Mesendoderm (in vitro differentiated cells): ENCODE measurements around the gene FNDC3B.

Experiments
- DNase-seq: peaks from one replicate; pipeline ENCODE4 v3.0.0; 2013
- H2AK5ac ChIP-seq: 2 replicates; pipeline ENCODE4 v1.6.1; 2013; ENCODE audit warnings: low read length, inconsistent platforms
- H2BK120ac ChIP-seq: 2 replicates; pipeline ENCODE4 v1.6.1; 2013; ENCODE audit warnings: low read depth, mild to moderate bottlenecking, low read length, moderate library complexity, mixed read lengths
- H2BK15ac ChIP-seq: replicated peaks from 2 replicates; pipeline ENCODE4 v1.6.1; 2013; ENCODE audit warnings: low read depth, mild to moderate bottlenecking, moderate library complexity
- H2BK5ac ChIP-seq: 2 replicates; pipeline ENCODE4 v1.6.1; 2013; ENCODE audit warnings: low read length, inconsistent platforms
- H3K18ac ChIP-seq: 2 replicates; pipeline ENCODE4 v1.6.1; 2013; ENCODE audit warnings: mild to moderate bottlenecking, low read length, mixed read lengths
- H3K23ac ChIP-seq: one replicate; pipeline ENCODE4 v1.6.1; 2013; ENCODE audit warnings: low read length
- H3K27ac ChIP-seq: 2 replicates; pipeline ENCODE4 v1.5.1; 2013; ENCODE audit warnings: low read depth, mild to moderate bottlenecking, inconsistent platforms, low read length, moderate library complexity
- H3K27me3 ChIP-seq: 2 replicates; pipeline ENCODE4 v1.6.1; 2013; ENCODE audit warnings: low read length, control low read depth, mild to moderate bottlenecking, inconsistent platforms; ENCODE audit not compliant: insufficient read depth, poor library complexity
- H3K36me3 ChIP-seq: 2 replicates; pipeline ENCODE4 v1.6.1; 2013; ENCODE audit warnings: low read length, inconsistent platforms; ENCODE audit not compliant: control insufficient read depth, insufficient read depth
- H3K4ac ChIP-seq: one replicate; pipeline ENCODE4 v1.6.1; 2013; ENCODE audit warnings: low read depth, mild to moderate bottlenecking, low read length, moderate library complexity
- H3K4me1 ChIP-seq: 2 replicates; pipeline ENCODE4 v1.6.1; 2013; ENCODE audit warnings: low read depth, low read length, inconsistent platforms; ENCODE audit not compliant: control insufficient read depth
- H3K4me2 ChIP-seq: 2 replicates; pipeline ENCODE4 v1.6.1; 2013; ENCODE audit warnings: low read length
- H3K4me3 ChIP-seq: 2 replicates; pipeline ENCODE4 v1.5.1; 2013; ENCODE audit warnings: mild to moderate bottlenecking, low read length
- H3K56ac ChIP-seq: one replicate; pipeline ENCODE4 v1.6.1; 2013; ENCODE audit warnings: low read length
- H3K79me1 ChIP-seq: 2 replicates; pipeline ENCODE4 v1.6.1; 2013; ENCODE audit warnings: low read length, inconsistent platforms
- H3K79me2 ChIP-seq: 2 replicates; pipeline ENCODE4 v1.6.1; 2013; ENCODE audit warnings: mild to moderate bottlenecking, low read length; ENCODE audit not compliant: control insufficient read depth, insufficient read depth
- H3K9ac ChIP-seq: 2 replicates; pipeline ENCODE4 v1.6.1; 2013; ENCODE audit warnings: low read length, inconsistent platforms
- H4K5ac ChIP-seq: one replicate; pipeline ENCODE4 v1.6.1; 2013; ENCODE audit warnings: low read length
- H4K8ac ChIP-seq: one replicate; pipeline ENCODE4 v1.6.1; 2013; ENCODE audit warnings: low read depth, mild to moderate bottlenecking, control low read depth, low read length, moderate library complexity
- WGBS: extraction: QIAGEN DNeasy Blood & Tissue Kit; methylation state at CpG from one replicate; pipeline ENCODE4 v1.1.7; 2013; ENCODE audit warnings: low lambda C conversion rate, missing lambda C conversion rate; ENCODE audit not compliant: insufficient coverage; ENCODE audit errors: extremely low coverage; 5-methylcytosine and 5-hydroxymethylcytosine counted together

The FNDC3B gene

GRCh38 chr3:172129850-172130716 is 90.7 kb downstream of the FNDC3B start:
- Histone ChIP-seq H3K18ac (no peak overlapping the region), H2AK5ac (no peak overlapping the region), H4K8ac (no peak overlapping the region), H3K4me1 (peaks cover 9% of the 10 kb centered on the region), H3K4me2 (no peak overlapping the region), H3K9ac (no peak overlapping the region), H3K36me3 (no peaks in the 10 kb centered on the region), H2BK5ac (no peak overlapping the region), H4K5ac (no peak overlapping the region), H2BK120ac (no peak overlapping the region), H3K27me3 (no peaks in the 10 kb centered on the region), H3K79me2 (peaks cover 36% of the 10 kb centered on the region), H3K56ac (no peak overlapping the region), H3K4me3 (no peak overlapping the region), H3K4ac (no peak overlapping the region), H3K79me1 (peaks cover 11% of the 10 kb centered on the region), H3K23ac (no peak overlapping the region), H3K27ac (no peak overlapping the region), H2BK15ac (no peak overlapping the region)
- peak; percentile 94 for DNase-seq
- no CpG with 5 or more reads among the region's 16 CpGs for WGBS

GRCh38 chr3:172130717-172131050 is 91.3 kb downstream of the FNDC3B start:
- Histone ChIP-seq H2BK120ac (no peak overlapping the region), H2AK5ac (no peak overlapping the region), H3K4me1 (peaks cover 13% of the 10 kb centered on the region), H3K18ac (no peak overlapping the region), H4K8ac (no peak overlapping the region), H3K56ac (no peak overlapping the region), H3K79me1 (peaks cover 11% of the 10 kb centered on the region), H3K27me3 (no peaks in the 10 kb centered on the region), H3K36me3 (no peaks in the 10 kb centered on the region), H3K4ac (no peak overlapping the region), H3K4me3 (no peak overlapping the region), H3K23ac (no peak overlapping the region), H3K9ac (no peak overlapping the region), H2BK15ac (no peak overlapping the region), H2BK5ac (no peak overlapping the region), H3K79me2 (peaks cover 35% of the 10 kb centered on the region), H3K4me2 (no peak overlapping the region), H3K27ac (no peak overlapping the region), H4K5ac (no peak overlapping the region)
- no CpG with 5 or more reads among the region's 2 CpGs for WGBS
- no peak for DNase-seq

DNA sequence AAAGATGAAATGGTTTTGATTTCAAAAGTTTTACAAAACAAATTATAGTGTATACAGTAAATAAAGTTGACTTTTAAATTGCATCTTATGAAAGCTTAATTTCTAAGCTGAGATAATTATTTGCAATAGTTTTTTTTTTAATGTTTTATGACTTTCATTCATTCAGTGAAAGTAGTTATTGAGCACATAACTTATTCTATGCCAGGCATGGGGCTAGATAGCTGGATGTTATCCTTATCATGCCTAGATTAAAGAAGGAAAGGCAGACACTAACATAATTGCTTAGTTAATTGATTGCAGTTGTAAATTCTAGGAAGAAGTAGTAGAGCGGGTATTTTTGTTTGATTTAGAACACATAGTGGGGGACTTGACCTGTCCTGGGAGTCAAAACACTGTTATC is 92.4 kb downstream of the FNDC3B start:
- H3K18ac ChIP-seq = no peak overlapping the region
- H3K79me2 ChIP-seq = peaks cover 33% of the 10 kb centered on the region
- no peak overlapping the region for H3K23ac ChIP-seq
- H3K4ac ChIP-seq = no peak overlapping the region
- H3K4me2 ChIP-seq = no peak overlapping the region
- no peaks in the 10 kb centered on the region for H3K36me3 ChIP-seq
- no peak overlapping the region for H4K8ac ChIP-seq
- no peak overlapping the region for H3K4me3 ChIP-seq
- DNase-seq = no peak
- H3K9ac ChIP-seq = no peak overlapping the region
- H2BK120ac ChIP-seq = no peak overlapping the region
- H2BK5ac ChIP-seq = no peak overlapping the region
- 100% methylated on average over 1 of the region's 1 CpG for WGBS
- no peak overlapping the region for H2AK5ac ChIP-seq
- peaks cover 8% of the 10 kb centered on the region for H3K79me1 ChIP-seq
- no peak overlapping the region for H3K56ac ChIP-seq
- H3K27ac ChIP-seq = no peak overlapping the region
- no peak overlapping the region for H4K5ac ChIP-seq
- H3K4me1 ChIP-seq = peaks cover 15% of the 10 kb centered on the region
- no peak overlapping the region for H2BK15ac ChIP-seq
- no peaks in the 10 kb centered on the region for H3K27me3 ChIP-seq

DNA sequence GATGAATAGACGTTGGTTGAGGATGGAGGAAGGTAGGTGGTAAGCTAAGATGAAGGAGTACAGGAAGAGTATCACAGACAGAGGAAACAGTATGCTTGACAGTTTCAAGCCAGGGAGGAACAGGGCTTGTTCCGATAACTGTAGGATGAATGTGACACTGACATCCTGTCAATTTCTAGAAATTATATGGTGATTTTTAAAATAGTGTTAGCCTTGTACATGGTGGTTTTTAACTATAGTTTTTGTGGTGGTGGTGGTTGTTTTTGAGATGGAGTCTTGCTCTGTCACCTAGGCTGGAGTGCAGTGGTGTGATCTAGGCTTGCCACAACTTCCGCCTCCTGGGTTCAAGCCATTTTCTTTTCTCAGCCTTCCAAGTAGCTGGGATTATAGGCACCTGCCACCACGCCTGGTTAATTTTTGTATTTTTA is 92.8 kb downstream of the FNDC3B start:
- Histone ChIP-seq H3K27ac (no peak overlapping the region), H4K5ac (no peak overlapping the region), H3K4me2 (no peak overlapping the region), H3K4me1 (peaks cover 17% of the 10 kb centered on the region), H3K23ac (no peak overlapping the region), H3K56ac (no peak overlapping the region), H3K18ac (no peak overlapping the region), H2AK5ac (no peak overlapping the region), H3K79me1 (peaks cover 8% of the 10 kb centered on the region), H3K36me3 (no peaks in the 10 kb centered on the region), H4K8ac (no peak overlapping the region), H2BK15ac (no peak overlapping the region), H3K4ac (no peak overlapping the region), H3K79me2 (peaks cover 31% of the 10 kb centered on the region), H3K4me3 (no peak overlapping the region), H2BK120ac (no peak overlapping the region), H3K27me3 (no peaks in the 10 kb centered on the region), H2BK5ac (no peak overlapping the region), H3K9ac (no peak overlapping the region)
- DNase-seq = no peak
- WGBS = no CpG with 5 or more reads among the region's 4 CpGs

- Histone ChIP-seq H3K4me3 (no peak overlapping the region), H3K27ac (no peak overlapping the region), H3K4ac (no peak overlapping the region), H3K18ac (no peak overlapping the region), H3K9ac (no peak overlapping the region), H3K23ac (no peak overlapping the region), H3K79me1 (peaks cover 7% of the 10 kb centered on the region), H3K4me2 (no peak overlapping the region), H3K56ac (no peak overlapping the region), H3K36me3 (no peaks in the 10 kb centered on the region), H4K8ac (no peak overlapping the region), H4K5ac (no peak overlapping the region), H2BK120ac (no peak overlapping the region), H3K4me1 (peaks cover 18% of the 10 kb centered on the region), H2AK5ac (no peak overlapping the region), H3K27me3 (no peaks in the 10 kb centered on the region), H3K79me2 (peaks cover 27% of the 10 kb centered on the region), H2BK5ac (no peak overlapping the region), H2BK15ac (no peak overlapping the region)
- WGBS = no CpG with 5 or more reads among the region's 3 CpGs
- DNase-seq = no peak
Measured at GRCh38 chr3:172132721-172133311, 93.4 kb downstream of the FNDC3B start.
